Inflammatory macrophage (primary cell): Measurements from ENCODE around the gene KCTD21.

Source experiments
- DNase-seq, 2 donors: peaks; one replicate each; pipeline ENCODE4 v3.0.0-alpha.2; 2020 to 2022

KCTD21 gene

DNA sequence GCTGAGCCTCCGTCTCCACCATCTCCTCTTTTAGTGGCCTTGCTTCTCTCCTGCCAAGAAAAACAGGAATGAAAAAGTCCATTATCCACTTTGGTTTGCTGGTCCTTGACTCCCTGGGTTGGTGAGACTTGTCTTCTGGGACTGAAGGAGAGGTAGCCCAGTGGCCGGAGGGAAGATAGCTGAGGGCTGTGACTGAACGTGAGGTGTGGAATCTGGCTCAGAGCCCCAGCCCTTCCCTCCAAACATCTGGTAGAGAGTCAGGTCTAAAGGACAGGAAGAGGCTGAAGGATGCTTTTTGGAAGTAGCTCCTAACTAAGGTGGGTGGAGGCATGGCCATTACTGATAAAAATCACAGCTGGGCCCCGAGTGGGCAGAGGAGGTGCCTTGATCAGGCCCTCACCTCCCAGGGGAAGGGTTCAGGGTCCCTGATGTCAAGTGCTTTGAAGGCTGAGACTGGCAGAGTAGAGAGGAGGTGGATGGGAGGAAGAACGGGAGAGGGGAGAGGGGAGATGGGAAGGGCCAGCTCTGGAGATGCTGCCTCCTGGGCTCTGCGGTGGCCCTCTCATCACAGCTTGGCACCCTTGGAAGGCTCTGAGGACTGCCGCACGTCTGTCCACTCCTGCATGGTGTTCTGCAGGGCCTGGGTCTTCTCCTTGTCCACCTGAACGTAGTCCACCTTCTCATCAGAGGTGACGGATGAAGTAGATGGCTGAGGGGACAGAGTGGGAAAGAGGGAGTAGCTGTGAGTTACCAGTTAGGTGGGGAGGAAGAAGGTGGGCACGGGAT, 30.5 kb upstream of the KCTD21 start:
- DNase-seq: no peak

GRCh38 chr11:78217650-78218541, 29.5 kb upstream of the KCTD21 start:
- no peak for DNase-seq

- DNase-seq: no peak
These were observed 28.3 kb upstream of the KCTD21 start for GRCh38 chr11:78216571-78217287.

DNA sequence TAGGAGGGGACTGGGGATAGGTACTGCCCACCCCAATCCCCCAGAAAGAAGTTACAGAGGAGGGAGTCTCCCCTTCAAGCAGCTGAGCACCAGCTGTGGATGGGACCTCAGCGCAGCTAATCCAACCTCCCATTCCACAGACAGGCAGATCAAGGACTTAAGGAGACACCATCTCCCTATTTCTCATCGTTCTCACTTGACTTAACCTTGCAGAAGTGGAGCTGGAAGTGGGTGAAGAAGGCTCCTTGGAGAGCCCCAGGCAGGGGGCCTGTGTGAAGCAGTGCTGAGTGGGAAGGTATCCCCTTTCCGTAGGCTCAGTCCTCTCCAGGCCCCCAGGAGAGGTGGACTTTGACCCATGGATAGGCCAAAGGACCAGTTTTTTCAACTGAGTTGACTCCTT, 27.6 kb upstream of the KCTD21 start:
- no peak for DNase-seq

- DNase-seq: no peak
These were observed 26.1 kb upstream of the KCTD21 start for GRCh38 chr11:78214331-78215194.

GRCh38 chr11:78213526-78214330, 25.3 kb upstream of the KCTD21 start:
- DNase-seq: no peak

DNA sequence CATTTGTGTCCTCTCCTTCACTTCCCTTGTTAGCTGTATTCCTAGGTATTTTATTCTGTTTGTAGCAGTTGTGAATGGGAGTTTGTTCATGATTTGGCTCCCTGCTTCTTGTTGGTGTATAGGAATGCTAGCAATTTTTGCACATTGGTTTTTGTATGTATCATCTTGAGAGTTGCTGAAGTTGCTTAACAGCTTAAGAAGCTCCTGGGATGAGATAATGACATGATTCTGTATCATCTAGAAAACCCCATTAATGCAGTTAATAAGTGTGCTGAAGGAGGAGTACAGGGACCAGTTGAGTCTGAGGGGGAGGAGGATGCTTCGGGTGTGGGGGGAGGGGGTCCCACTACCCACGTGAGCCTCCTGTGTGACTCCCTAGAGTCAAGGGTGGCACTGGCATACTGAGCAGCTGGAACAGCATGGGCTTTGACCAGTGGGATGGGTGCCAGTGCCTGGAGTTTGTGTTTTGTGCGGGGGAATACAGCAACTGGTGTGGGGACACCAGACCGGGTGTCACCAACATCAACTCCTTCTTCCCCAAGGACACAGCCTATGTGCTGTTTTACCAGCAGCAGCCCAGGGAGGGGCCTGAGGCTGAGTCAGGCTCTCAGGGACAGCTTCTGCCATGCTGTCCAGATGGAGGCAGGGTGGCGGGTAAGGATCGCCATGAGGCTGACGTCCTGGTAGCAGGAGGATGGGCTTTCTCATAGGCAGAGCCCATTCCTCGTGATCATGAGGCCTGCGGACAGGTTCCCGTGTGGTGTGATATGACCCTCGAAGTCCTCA, 24.4 kb upstream of the KCTD21 start:
- DNase-seq: no peak

- no peak for DNase-seq
These were observed 23.1 kb upstream of the KCTD21 start for GRCh38 chr11:78211565-78211964.

DNA sequence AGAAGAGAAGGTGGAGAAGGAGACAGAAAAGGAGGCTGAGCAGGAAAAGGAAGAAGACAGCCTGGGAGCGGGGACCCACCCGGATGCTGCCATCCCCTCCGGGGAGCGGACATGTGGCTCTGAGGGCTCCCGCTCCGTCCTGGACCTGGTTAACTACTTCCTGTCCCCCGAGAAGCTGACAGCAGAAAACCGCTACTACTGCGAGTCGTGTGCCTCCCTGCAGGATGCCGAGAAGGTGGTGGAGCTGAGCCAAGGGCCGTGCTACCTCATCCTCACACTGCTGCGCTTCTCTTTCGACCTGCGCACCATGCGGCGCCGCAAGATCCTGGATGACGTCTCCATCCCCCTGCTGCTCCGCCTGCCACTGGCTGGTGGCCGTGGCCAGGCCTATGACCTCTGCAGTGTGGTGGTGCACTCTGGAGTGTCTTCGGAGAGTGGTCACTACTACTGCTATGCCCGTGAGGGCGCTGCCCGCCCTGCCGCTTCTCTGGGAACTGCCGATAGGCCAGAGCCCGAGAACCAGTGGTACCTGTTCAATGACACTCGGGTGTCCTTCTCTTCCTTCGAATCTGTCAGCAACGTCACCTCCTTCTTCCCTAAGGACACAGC, 21.7 kb upstream of the KCTD21 start:
- no peak for DNase-seq

DNA sequence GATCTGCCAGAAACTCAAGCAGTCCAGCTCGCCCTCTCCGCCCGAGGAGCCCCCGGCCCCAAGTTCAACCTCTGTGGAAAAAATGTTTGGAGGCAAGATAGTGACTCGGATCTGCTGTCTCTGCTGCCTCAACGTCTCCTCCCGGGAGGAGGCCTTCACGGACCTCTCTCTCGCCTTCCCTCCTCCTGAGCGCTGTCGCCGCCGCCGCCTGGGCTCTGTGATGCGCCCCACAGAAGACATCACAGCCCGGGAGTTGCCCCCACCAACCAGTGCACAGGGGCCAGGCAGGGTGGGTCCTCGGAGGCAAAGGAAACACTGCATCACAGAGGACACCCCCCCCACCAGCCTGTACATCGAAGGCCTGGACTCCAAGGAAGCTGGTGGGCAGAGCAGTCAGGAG, 21.1 kb upstream of the KCTD21 start:
- DNase-seq: no peak

- no peak for DNase-seq
These were observed 20.1 kb upstream of the KCTD21 start for GRCh38 chr11:78208257-78209165.

DNA sequence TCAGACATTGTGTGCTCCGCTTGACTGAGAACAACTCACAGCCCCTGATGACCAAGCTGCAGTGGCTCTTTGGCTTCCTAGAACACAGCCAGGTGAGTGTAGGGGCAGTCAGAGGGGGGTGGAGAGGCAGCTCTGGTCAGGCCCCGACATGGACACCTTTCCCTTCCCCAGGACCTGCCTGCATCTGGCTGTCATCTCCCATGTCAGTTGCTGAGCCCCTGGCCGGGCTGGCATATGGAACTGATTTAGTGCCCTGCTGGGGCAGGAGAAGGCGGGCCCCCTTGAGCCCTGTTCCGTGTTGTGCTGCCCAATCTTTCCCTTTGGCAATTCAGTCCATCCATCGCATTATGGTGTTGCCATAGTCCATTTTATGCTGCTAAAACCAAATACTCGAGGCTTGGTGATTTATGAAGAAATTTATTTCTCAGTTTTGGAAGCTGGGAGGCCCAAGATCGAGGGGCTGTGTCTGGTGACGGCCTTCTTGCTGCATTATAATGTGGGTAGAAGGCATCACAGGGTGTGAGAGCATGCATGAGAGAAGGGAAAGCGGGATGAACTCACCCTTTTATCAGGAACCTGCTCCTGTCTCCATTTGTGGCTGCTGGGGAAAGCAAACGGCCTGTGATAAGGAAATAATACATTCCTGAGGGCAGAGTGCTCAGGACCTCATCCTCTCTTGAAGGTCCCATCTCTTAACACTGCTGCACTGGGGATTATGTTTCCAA, 19.3 kb upstream of the KCTD21 start:
- no peak for DNase-seq

DNA sequence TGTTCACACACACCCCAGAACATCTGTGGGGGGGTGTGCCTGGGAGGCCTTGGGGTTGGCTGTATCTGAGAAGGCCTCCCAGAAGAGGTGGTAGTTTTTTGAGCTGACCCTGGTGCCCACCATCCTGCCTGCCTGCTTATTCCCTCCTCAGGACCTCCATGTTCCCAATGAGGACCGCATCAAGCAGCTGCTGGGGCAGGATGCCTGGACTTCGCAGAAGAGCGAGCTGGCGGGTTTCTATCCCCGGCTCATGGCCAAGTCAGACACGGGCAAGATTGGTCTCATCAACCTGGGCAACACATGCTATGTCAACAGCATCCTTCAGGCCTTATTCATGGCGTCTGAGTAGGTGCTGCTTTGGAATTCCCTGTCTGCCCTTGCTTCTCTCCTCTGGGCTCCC, 17.3 kb upstream of the KCTD21 start:
- DNase-seq: no peak

GRCh38 chr11:78205256-78205655, 16.8 kb upstream of the KCTD21 start:
- DNase-seq: no peak

DNA sequence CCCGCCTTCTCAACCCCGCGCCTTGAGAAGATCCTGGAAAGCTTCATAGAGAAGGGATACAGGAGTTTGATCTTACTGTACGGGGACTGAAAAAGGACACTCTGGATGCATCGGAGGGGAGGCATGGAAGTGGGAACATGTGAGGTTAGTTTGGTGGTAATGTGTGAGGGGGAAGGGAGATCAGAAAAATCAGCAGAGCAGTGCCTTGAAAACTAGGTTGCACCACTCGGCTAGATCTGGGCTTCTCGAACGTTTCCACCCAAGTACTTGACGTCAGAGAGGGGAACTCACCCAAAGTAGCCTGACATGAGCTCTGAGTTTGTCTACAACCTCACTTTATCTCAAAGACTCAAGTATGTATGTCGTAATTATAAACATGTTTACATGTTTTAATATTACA, 14.8 kb upstream of the KCTD21 start:
- DNase-seq: peak; percentile 38 to 41

DNA sequence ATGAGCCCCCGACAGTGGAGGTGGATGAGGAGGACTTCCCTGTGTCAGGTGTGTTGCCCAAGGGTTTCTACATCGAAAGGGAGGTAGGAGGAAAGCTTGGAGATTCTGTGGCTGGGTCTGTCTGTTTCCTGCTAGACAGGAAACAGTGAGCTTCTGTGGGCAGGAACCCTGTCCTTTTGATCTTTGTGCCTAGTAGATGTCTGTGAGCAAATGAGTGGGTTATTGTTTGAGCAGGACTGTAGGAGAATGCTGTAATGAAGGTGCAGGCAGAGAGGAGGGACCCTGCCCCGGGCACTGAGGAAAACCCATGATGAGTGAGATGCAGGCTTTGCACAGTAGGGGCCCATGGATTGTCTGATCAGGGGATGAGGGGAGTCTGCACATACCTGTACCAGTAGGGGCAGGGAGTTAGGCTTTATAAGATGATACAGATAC, 14.3 kb upstream of the KCTD21 start:
- DNase-seq: no peak

GRCh38 chr11:78201096-78201818, 12.8 kb upstream of the KCTD21 start:
- DNase-seq: no peak
